ENCODE measurements around the gene APLNR.

DNA sequence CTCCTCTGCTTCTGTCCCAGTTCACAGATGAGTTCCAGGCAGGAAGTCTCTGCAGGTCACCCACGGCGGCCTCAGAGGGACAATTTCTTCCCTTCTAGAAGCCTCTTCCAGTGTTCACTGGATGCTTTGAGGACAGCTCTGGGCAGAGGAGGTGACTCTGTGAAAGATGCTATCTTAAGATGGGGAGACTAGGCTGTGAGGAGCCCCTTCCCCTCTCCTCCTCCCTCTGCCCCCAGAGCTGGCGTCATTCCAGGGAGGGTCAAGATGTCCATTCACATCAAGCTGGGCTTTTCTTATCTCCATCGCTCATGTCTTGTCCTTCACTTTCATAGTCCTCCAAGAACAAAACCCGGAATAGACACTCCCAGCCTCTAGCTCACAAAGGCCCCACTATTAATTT lies 3.3 kb downstream of the APLNR start:
- TF ChIP-seq, protein P1, sequence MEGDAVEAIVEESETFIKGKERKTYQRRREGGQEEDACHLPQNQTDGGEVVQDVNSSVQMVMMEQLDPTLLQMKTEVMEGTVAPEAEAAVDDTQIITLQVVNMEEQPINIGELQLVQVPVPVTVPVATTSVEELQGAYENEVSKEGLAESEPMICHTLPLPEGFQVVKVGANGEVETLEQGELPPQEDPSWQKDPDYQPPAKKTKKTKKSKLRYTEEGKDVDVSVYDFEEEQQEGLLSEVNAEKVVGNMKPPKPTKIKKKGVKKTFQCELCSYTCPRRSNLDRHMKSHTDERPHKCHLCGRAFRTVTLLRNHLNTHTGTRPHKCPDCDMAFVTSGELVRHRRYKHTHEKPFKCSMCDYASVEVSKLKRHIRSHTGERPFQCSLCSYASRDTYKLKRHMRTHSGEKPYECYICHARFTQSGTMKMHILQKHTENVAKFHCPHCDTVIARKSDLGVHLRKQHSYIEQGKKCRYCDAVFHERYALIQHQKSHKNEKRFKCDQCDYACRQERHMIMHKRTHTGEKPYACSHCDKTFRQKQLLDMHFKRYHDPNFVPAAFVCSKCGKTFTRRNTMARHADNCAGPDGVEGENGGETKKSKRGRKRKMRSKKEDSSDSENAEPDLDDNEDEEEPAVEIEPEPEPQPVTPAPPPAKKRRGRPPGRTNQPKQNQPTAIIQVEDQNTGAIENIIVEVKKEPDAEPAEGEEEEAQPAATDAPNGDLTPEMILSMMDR (conservative IDR thresholded peaks at IDR 0.05; ENCODE audit: low read length) = no peak
- no peak for TF ChIP-seq EZH2phosphoT487 (IDR thresholded peaks at IDR 0.05; ENCODE audit: borderline replicate concordance, low read depth, low read length)
